ENCODE data around the gene AARS2. TPM values are rescaled to one million over a fixed set of nuclear protein-coding genes. Genes with fewer than 3 reads are reported as not detected.
"Not testable (repeated sequence)": the region's sequence is repeated elsewhere in the genome, so short reads cannot be mapped to it uniquely, and the experiment has no call there.

The AARS2 gene
- total RNA-seq, 2 donors from 2014 or later = 6.5 to 7.4 TPM

DNA sequence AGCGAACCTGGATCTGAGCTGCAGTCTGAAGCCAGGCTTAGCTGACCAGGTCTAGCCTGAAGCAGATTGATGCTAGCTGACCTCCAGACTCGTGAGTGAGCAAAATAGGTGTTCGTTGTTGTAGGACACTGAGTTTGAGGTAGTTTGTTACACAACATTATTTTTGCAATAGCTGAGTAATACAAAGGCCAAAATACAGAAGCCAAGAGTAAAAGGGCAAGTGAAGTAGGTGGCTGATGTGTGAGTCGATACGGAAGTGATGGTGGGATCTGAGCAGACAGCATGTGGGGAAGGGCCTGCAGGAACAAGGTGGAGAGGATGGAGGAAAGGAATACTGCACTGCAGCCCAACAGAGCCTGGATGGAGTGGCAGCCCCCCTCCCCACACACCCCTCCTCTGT, 20.8 kb upstream of the AARS2 start:
- Histone ChIP-seq H3K9me3 (no peaks in the 10 kb centered on the region), H3K27me3 (peaks cover 0 to 6% of the 10 kb centered on the region in 2 donors), H3K27ac (no peak overlapping the region), H3K4me3 (no peak overlapping the region), H3K36me3 (no peaks in the 10 kb centered on the region), H3K4me1 (no peaks in the 10 kb centered on the region)
- TF ChIP-seq CTCF (IDR thresholded peaks at IDR 0.05) = no peak
- DNase-seq (ENCODE audit: low spot score) = no peak

- no peak for DNase-seq (ENCODE audit: low spot score)
- H3K36me3 ChIP-seq = no peaks in the 10 kb centered on the region
- H3K4me1 ChIP-seq = no peaks in the 10 kb centered on the region
- no peaks in the 10 kb centered on the region for H3K9me3 ChIP-seq
- peaks cover 0 to 6% of the 10 kb centered on the region in 2 donors for H3K27me3 ChIP-seq
- TF ChIP-seq CTCF (IDR thresholded peaks at IDR 0.05) = no peak
- H3K4me3 ChIP-seq = no peak overlapping the region
- H3K27ac ChIP-seq = no peak overlapping the region
These were observed 20.2 kb upstream of the AARS2 start for GRCh38 chr6:44333273-44333919.

GRCh38 chr6:44332585-44332984, 19.4 kb upstream of the AARS2 start:
- Histone ChIP-seq H3K27ac (no peak overlapping the region), H3K9me3 (no peaks in the 10 kb centered on the region), H3K27me3 (peaks cover 0 to 6% of the 10 kb centered on the region in 2 donors), H3K4me3 (no peak overlapping the region), H3K36me3 (no peaks in the 10 kb centered on the region), H3K4me1 (no peaks in the 10 kb centered on the region)
- no peak for DNase-seq (ENCODE audit: low spot score)
- TF ChIP-seq CTCF (IDR thresholded peaks at IDR 0.05) = no peak

DNA sequence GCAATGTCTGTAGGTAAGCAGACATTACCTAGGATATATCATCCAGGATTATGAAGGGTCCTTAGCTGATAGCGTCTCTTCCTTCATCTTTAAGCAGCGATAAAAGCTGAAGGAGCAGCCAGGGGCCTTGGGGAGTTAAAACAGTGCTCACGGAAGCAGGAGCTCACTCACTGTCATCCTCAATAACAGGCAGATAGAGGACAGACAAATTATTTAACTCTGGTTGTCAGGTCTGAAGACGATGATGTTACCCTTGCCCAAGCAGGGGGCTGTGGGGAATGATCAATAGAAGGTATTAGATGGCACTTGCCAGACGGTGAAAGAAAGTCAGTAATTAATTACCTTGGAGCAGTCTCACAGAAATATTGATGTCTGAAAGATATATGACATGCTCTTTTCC, 16.7 kb upstream of the AARS2 start:
- H3K27me3 ChIP-seq = peaks cover 0 to 6% of the 10 kb centered on the region in 2 donors
- no peaks in the 10 kb centered on the region for H3K4me1 ChIP-seq
- H3K9me3 ChIP-seq = no peaks in the 10 kb centered on the region
- no peak for TF ChIP-seq CTCF (IDR thresholded peaks at IDR 0.05)
- DNase-seq (ENCODE audit: low spot score) = no peak
- H3K4me3 ChIP-seq = no peak overlapping the region
- no peak overlapping the region for H3K27ac ChIP-seq
- no peaks in the 10 kb centered on the region for H3K36me3 ChIP-seq

- not testable (repeated sequence) for H3K27me3 ChIP-seq; H3K4me1 ChIP-seq; DNase-seq (ENCODE audit: low spot score)
These were observed 15.1 kb upstream of the AARS2 start for GRCh38 chr6:44328203-44328602.

DNA sequence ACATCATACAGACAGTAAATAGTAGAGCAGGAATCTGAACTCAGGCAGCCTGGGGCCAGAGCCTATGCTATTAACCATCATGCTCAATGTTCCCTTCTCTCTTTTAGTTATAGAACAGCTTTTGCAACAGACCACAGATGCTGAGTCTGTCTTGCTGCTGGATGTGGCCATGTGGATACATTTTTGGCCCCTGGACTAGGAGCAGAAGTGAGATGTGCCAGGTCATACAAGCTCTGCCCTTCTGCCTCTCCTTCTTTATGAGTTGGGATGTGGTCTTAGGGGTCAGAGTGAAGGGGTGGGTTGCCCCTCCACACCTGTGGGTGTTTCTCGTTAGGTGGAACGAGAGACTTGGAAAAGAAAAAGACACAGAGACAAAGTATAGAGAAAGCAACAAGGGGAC, 14.6 kb upstream of the AARS2 start:
- DNase-seq (ENCODE audit: low spot score) = no peak
- no peak for TF ChIP-seq CTCF (IDR thresholded peaks at IDR 0.05)
- Histone ChIP-seq H3K36me3 (no peaks in the 10 kb centered on the region), H3K27me3 (peaks cover 0 to 6% of the 10 kb centered on the region in 2 donors), H3K4me1 (no peaks in the 10 kb centered on the region), H3K27ac (no peak overlapping the region), H3K4me3 (no peak overlapping the region), H3K9me3 (no peaks in the 10 kb centered on the region)

More at GRCh38 chr6:44328203-44328602, 15.1 kb upstream of the AARS2 start:
- not testable (repeated sequence) for H3K27ac ChIP-seq, H3K4me3 ChIP-seq, H3K36me3 ChIP-seq, H3K9me3 ChIP-seq

Measured in right atrium auricular region (tissue), 2 donors.